Measurements from ENCODE around the gene MAP7.

DNA sequence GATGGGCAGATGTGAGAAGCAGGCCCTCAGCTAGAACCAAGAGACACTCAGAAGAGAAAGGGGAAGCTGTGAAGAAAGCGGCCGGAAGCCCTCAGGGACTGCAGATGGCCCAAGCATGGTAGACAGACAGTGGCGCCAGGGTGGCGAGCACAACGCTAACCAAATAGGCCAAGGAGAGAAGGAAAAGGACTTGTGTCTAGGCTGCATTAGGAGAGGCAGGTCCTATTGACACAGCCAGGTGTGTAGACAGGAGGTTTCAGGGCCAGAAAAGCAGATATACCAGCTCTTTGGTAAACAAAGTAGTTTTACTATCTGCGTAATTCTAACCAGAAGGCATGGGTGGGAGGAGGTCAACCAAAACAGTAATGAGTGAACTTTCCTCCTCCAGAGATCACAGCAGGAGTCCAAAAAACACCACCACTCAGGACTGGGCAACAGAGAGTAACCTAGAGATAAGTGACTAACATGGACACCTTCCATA, 15.8 kb upstream of the MAP7 start:
- TF ChIP-seq, protein P1, sequence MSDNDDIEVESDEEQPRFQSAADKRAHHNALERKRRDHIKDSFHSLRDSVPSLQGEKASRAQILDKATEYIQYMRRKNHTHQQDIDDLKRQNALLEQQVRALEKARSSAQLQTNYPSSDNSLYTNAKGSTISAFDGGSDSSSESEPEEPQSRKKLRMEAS (IDR thresholded peaks at IDR 0.05; ENCODE audit: low read depth, low read length), result 0 out of 2 replicates have a peak, but pooled peaks have one; percentile 5
- TF ChIP-seq POLR2A (IDR thresholded peaks at IDR 0.05; ENCODE audit: extremely low read depth, insufficient read length) (no peak), MYC (IDR thresholded peaks at IDR 0.05; ENCODE audit: low read depth, low read length) (no peak)
- TF ChIP-seq, protein P2, sequence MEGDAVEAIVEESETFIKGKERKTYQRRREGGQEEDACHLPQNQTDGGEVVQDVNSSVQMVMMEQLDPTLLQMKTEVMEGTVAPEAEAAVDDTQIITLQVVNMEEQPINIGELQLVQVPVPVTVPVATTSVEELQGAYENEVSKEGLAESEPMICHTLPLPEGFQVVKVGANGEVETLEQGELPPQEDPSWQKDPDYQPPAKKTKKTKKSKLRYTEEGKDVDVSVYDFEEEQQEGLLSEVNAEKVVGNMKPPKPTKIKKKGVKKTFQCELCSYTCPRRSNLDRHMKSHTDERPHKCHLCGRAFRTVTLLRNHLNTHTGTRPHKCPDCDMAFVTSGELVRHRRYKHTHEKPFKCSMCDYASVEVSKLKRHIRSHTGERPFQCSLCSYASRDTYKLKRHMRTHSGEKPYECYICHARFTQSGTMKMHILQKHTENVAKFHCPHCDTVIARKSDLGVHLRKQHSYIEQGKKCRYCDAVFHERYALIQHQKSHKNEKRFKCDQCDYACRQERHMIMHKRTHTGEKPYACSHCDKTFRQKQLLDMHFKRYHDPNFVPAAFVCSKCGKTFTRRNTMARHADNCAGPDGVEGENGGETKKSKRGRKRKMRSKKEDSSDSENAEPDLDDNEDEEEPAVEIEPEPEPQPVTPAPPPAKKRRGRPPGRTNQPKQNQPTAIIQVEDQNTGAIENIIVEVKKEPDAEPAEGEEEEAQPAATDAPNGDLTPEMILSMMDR (IDR thresholded peaks at IDR 0.05; ENCODE audit: low read depth, low read length), result no peak

Data from NB4 (cell line).